ENCODE measurements around the gene TEX13A. TPM values are rescaled to one million over a fixed set of nuclear protein-coding genes. Genes with fewer than 3 reads are reported as not detected.

Gene TEX13A
- total RNA-seq, 1 experiment from 2014 or later: 0.17 TPM

- H3K9me3 Mint-ChIP-seq: peaks cover 16% of the 10 kb centered on the region; the same call in 1 of the 2 replicates
- no peaks in the 10 kb centered on the region for H3K36me3 Mint-ChIP-seq
- CTCF ChIA-PET: no interaction called here
- no peak overlapping the region for H3K4me3 Mint-ChIP-seq
- H3K4me1 Mint-ChIP-seq: no peaks in the 10 kb centered on the region
- no peaks in the 10 kb centered on the region for H3K27me3 Mint-ChIP-seq (ENCODE audit: low read depth)
- DNase-seq (ENCODE audit: low spot score): no peak
- no peak overlapping the region for H3K27ac Mint-ChIP-seq
- ATAC-seq: no peak
- TF ChIP-seq HMGA2 (CRISPR knock-in tag; IDR thresholded peaks at IDR 0.05): no peak
- TF ChIP-seq FOXP1 (CRISPR knock-in tag; IDR thresholded peaks at IDR 0.05; ENCODE audit: borderline replicate concordance): no peak
- TF ChIP-seq SMAD3 (CRISPR knock-in tag; IDR thresholded peaks at IDR 0.05; ENCODE audit: borderline replicate concordance): no peak
- POLR2A ChIA-PET: no interaction called here
These were observed 40.9 kb downstream of the TEX13A start for GRCh38 chrX:105179644-105180043.

DNA sequence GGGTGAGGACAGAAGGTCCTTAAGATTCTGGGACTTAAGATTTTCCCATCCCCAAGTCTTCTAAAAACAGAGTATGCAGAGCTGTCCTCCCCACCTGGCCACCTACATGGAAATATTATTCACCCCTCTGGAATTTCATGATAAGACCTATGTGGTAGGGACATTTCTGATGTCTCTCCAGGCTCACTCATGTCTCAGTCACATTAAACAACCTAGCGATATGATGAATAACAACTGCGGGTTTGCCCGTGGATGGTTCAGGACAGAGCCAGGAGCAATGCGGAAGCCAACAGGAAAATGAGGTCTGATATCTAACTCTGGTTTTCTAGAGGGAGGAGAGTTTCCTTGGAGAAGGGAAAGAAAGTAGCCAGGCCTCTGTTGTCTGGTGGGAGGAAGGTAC, 47.4 kb downstream of the TEX13A start:
- no peak for ATAC-seq
- ChIA-PET CTCF (no interaction called here), POLR2A (interaction anchor here (0.6 kb wide), 1 partner anchor 9 kb away, joined by 3 read pairs; no protein-coding TSS in a partner anchor)
- H3K27ac Mint-ChIP-seq: no peak overlapping the region
- no peaks in the 10 kb centered on the region for H3K36me3 Mint-ChIP-seq
- H3K9me3 Mint-ChIP-seq: no peaks in the 10 kb centered on the region
- DNase-seq (ENCODE audit: low spot score): no peak
- no peaks in the 10 kb centered on the region for H3K4me1 Mint-ChIP-seq
- no peak overlapping the region for H3K4me3 Mint-ChIP-seq
- no peaks in the 10 kb centered on the region for H3K27me3 Mint-ChIP-seq (ENCODE audit: low read depth)
- no peak for TF ChIP-seq GRHL2 (CRISPR knock-in tag; IDR thresholded peaks at IDR 0.05; ENCODE audit: insufficient replicate concordance, severe bottlenecking)
- no peak for TF ChIP-seq PREB (CRISPR knock-in tag; IDR thresholded peaks at IDR 0.05; ENCODE audit: borderline replicate concordance)
- no peak for TF ChIP-seq SOX15 (CRISPR knock-in tag; IDR thresholded peaks at IDR 0.05)
- TF ChIP-seq, protein P1, sequence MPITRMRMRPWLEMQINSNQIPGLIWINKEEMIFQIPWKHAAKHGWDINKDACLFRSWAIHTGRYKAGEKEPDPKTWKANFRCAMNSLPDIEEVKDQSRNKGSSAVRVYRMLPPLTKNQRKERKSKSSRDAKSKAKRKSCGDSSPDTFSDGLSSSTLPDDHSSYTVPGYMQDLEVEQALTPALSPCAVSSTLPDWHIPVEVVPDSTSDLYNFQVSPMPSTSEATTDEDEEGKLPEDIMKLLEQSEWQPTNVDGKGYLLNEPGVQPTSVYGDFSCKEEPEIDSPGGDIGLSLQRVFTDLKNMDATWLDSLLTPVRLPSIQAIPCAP (CRISPR knock-in tag; IDR thresholded peaks at IDR 0.05): no peak
- TF ChIP-seq, protein P2, sequence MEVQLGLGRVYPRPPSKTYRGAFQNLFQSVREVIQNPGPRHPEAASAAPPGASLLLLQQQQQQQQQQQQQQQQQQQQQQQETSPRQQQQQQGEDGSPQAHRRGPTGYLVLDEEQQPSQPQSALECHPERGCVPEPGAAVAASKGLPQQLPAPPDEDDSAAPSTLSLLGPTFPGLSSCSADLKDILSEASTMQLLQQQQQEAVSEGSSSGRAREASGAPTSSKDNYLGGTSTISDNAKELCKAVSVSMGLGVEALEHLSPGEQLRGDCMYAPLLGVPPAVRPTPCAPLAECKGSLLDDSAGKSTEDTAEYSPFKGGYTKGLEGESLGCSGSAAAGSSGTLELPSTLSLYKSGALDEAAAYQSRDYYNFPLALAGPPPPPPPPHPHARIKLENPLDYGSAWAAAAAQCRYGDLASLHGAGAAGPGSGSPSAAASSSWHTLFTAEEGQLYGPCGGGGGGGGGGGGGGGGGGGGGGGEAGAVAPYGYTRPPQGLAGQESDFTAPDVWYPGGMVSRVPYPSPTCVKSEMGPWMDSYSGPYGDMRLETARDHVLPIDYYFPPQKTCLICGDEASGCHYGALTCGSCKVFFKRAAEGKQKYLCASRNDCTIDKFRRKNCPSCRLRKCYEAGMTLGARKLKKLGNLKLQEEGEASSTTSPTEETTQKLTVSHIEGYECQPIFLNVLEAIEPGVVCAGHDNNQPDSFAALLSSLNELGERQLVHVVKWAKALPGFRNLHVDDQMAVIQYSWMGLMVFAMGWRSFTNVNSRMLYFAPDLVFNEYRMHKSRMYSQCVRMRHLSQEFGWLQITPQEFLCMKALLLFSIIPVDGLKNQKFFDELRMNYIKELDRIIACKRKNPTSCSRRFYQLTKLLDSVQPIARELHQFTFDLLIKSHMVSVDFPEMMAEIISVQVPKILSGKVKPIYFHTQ (CRISPR knock-in tag; IDR thresholded peaks at IDR 0.05): no peak
- TF ChIP-seq, protein P3, sequence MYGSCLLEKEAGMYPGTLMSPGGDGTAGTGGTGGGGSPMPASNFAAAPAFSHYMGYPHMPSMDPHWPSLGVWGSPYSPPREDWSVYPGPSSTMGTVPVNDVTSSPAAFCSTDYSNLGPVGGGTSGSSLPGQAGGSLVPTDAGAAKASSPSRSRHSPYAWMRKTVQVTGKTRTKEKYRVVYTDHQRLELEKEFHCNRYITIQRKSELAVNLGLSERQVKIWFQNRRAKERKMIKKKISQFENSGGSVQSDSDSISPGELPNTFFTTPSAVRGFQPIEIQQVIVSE (CRISPR knock-in tag; IDR thresholded peaks at IDR 0.05; ENCODE audit: borderline replicate concordance): no peak
- no peak for TF ChIP-seq EMX1 (CRISPR knock-in tag; IDR thresholded peaks at IDR 0.05)
- no peak for TF ChIP-seq NFATC4 (CRISPR knock-in tag; IDR thresholded peaks at IDR 0.05)
- TF ChIP-seq, protein P4, sequence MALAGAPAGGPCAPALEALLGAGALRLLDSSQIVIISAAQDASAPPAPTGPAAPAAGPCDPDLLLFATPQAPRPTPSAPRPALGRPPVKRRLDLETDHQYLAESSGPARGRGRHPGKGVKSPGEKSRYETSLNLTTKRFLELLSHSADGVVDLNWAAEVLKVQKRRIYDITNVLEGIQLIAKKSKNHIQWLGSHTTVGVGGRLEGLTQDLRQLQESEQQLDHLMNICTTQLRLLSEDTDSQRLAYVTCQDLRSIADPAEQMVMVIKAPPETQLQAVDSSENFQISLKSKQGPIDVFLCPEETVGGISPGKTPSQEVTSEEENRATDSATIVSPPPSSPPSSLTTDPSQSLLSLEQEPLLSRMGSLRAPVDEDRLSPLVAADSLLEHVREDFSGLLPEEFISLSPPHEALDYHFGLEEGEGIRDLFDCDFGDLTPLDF (CRISPR knock-in tag; IDR thresholded peaks at IDR 0.05): no peak
- TF ChIP-seq, protein P5, sequence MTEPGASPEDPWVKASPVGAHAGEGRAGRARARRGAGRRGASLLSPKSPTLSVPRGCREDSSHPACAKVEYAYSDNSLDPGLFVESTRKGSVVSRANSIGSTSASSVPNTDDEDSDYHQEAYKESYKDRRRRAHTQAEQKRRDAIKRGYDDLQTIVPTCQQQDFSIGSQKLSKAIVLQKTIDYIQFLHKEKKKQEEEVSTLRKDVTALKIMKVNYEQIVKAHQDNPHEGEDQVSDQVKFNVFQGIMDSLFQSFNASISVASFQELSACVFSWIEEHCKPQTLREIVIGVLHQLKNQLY (CRISPR knock-in tag; IDR thresholded peaks at IDR 0.05): no peak
- TF ChIP-seq ATF2 (CRISPR knock-in tag; IDR thresholded peaks at IDR 0.05; ENCODE audit: borderline replicate concordance, low read depth): no peak
- TF ChIP-seq USF1 (CRISPR knock-in tag; IDR thresholded peaks at IDR 0.05): no peak
- TF ChIP-seq E2F4 (CRISPR knock-in tag; IDR thresholded peaks at IDR 0.05; ENCODE audit: borderline replicate concordance, low read depth): no peak
- no peak for TF ChIP-seq NFYB (CRISPR knock-in tag; conservative IDR thresholded peaks at IDR 0.05; ENCODE audit: low read depth)
- TF ChIP-seq CREB1 (CRISPR knock-in tag; IDR thresholded peaks at IDR 0.05): no peak
- no peak for TF ChIP-seq KAT7 (CRISPR knock-in tag; IDR thresholded peaks at IDR 0.05; ENCODE audit: borderline replicate concordance)
- TF ChIP-seq TEAD4 (CRISPR knock-in tag; IDR thresholded peaks at IDR 0.05): no peak
- TF ChIP-seq NR1H2 (CRISPR knock-in tag; IDR thresholded peaks at IDR 0.05): no peak

Data from WTC11 (cell line).